ENCODE results near the gene STK32B. TPM values are rescaled to one million over a fixed set of nuclear protein-coding genes. Genes with fewer than 3 reads are reported as not detected.

STK32B gene
- total RNA-seq, 4 donors from 2014 or later = 3.0 to 33.8 (median 4.3) TPM

GRCh38 chr4:5018096-5018495, 33.2 kb upstream of the STK32B start:
- no peak for DNase-seq
- no peaks in the 10 kb centered on the region for H3K27me3 ChIP-seq
- intact Hi-C loops (cut with DNase I; ENCODE audit: low total_unique reads) = no loop called here
- H3K4me3 ChIP-seq = no peak overlapping the region
- no peaks in the 10 kb centered on the region for H3K9me3 ChIP-seq
- H3K4me1 ChIP-seq = no peaks in the 10 kb centered on the region
- H3K36me3 ChIP-seq = no peaks in the 10 kb centered on the region
- no peak for TF ChIP-seq CTCF (IDR thresholded peaks at IDR 0.05)
- TF ChIP-seq POLR2A (IDR thresholded peaks at IDR 0.05) = no peak
- H3K27ac ChIP-seq = no peak overlapping the region

GRCh38 chr4:5018603-5019002, 32.7 kb upstream of the STK32B start:
- TF ChIP-seq CTCF (IDR thresholded peaks at IDR 0.05) (no peak), POLR2A (IDR thresholded peaks at IDR 0.05) (no peak)
- Histone ChIP-seq H3K27me3 (no peaks in the 10 kb centered on the region), H3K4me3 (no peak overlapping the region), H3K4me1 (no peaks in the 10 kb centered on the region), H3K36me3 (no peaks in the 10 kb centered on the region), H3K9me3 (no peaks in the 10 kb centered on the region), H3K27ac (no peak overlapping the region)
- intact Hi-C loops (cut with DNase I; ENCODE audit: low total_unique reads) = no loop called here
- no peak for DNase-seq

GRCh38 chr4:5019274-5019673, 32.0 kb upstream of the STK32B start, which contains the start of gene CYTL1:
CYTL1 (minus strand) TSS chr4:5019458; CDS start chr4:5019445, 13 bp downstream.
- Histone ChIP-seq H3K36me3 (no peaks in the 10 kb centered on the region), H3K4me3 (no peak within 1 kb of the TSS), H3K9me3 (no peaks in the 10 kb centered on the region), H3K4me1 (no peaks in the 10 kb centered on the region), H3K27ac (no peak within 1 kb of the TSS), H3K27me3 (no peaks in the 10 kb centered on the region)
- no peak for DNase-seq
- intact Hi-C loops (cut with DNase I; ENCODE audit: low total_unique reads) = no loop called here
- TF ChIP-seq POLR2A (IDR thresholded peaks at IDR 0.05) = no peak
- no peak for TF ChIP-seq CTCF (IDR thresholded peaks at IDR 0.05)

- no peaks in the 10 kb centered on the region for H3K9me3 ChIP-seq
- no peaks in the 10 kb centered on the region for H3K27me3 ChIP-seq
- no peak overlapping the region for H3K27ac ChIP-seq
- H3K4me3 ChIP-seq = no peak overlapping the region
- H3K36me3 ChIP-seq = no peaks in the 10 kb centered on the region
- H3K4me1 ChIP-seq = no peaks in the 10 kb centered on the region
- intact Hi-C loops (cut with DNase I; ENCODE audit: low total_unique reads) = no loop called here
- DNase-seq = no peak
- no peak for TF ChIP-seq CTCF (IDR thresholded peaks at IDR 0.05)
Measured at GRCh38 chr4:5019796-5020195, 31.5 kb upstream of the STK32B start.

GRCh38 chr4:5020341-5020740, 30.9 kb upstream of the STK32B start:
- DNase-seq = no peak
- no peak overlapping the region for H3K4me3 ChIP-seq
- H3K27me3 ChIP-seq = no peaks in the 10 kb centered on the region
- intact Hi-C loops (cut with DNase I; ENCODE audit: low total_unique reads) = no loop called here
- no peaks in the 10 kb centered on the region for H3K4me1 ChIP-seq
- H3K27ac ChIP-seq = no peak overlapping the region
- no peaks in the 10 kb centered on the region for H3K9me3 ChIP-seq
- TF ChIP-seq CTCF (IDR thresholded peaks at IDR 0.05) (no peak), POLR2A (IDR thresholded peaks at IDR 0.05) (no peak)
- no peaks in the 10 kb centered on the region for H3K36me3 ChIP-seq
